Heart left ventricle (tissue), 13 donors: ENCODE measurements around the gene CD83.
A peak's percentile ranks its signal among the peaks of the same experiment; 100 is the strongest.

Experiments used
- POLR2A ChIP-seq, 2 donors: fragments of 450-650 bp; IDR thresholded peaks; one replicate each; pipeline ENCODE4 v1.6.1; 2017; ENCODE audit warnings: antibody characterized with exemption in 2 of 2, mild to moderate bottlenecking in 2 of 2, moderate library complexity in 2 of 2
- TF ChIP-seq, protein P1 (sequence below), 12 donors: fragments of 200-600 bp; sonication (generic) in 4 of 12; IDR thresholded peaks; one replicate each; pipeline versions ENCODE4 v1.5.0 to v1.8.0; 2018 to 2022; ENCODE audit warnings: antibody characterized with exemption in 12 of 12, mild to moderate bottlenecking in 5 of 12
- donor health status: ischemic (EF 13 %, LVEDD 7.1; RV severe dilation, severe dysfunction).
- donor health status: DM: no; HTN: yes; CAD: no.
- donor health status: DM: no; HTN: no; CAD: no.
- donor health status: ischemic (EF 25% LVEDD 6.9; RV normal size, moderate dysfunction).
- donor health status: ischemic (EF 25% LVEDD 5.7; RV mildly dilated, moderate dysfunction).
- donor health status: ischemic (EF 35%, LVEDD 5.7; RV mildly dilated, moderate dysfunction).
- donor health status: nonischemic (EF 11% LVEDD 7.7; RV severe dilation, severe dysfunction).
- donor health status: DM: yes; HTN: yes; CAD: no.
- donor health status: PGD.
- donor health status: ischemic (EF 29% LVEDD 5.4; RV normal size, mild dysfunction).
- donor health status: nonischemic (EF 23%, LVEDD 6.1; RV moderate dilation, normal function).

DNA sequence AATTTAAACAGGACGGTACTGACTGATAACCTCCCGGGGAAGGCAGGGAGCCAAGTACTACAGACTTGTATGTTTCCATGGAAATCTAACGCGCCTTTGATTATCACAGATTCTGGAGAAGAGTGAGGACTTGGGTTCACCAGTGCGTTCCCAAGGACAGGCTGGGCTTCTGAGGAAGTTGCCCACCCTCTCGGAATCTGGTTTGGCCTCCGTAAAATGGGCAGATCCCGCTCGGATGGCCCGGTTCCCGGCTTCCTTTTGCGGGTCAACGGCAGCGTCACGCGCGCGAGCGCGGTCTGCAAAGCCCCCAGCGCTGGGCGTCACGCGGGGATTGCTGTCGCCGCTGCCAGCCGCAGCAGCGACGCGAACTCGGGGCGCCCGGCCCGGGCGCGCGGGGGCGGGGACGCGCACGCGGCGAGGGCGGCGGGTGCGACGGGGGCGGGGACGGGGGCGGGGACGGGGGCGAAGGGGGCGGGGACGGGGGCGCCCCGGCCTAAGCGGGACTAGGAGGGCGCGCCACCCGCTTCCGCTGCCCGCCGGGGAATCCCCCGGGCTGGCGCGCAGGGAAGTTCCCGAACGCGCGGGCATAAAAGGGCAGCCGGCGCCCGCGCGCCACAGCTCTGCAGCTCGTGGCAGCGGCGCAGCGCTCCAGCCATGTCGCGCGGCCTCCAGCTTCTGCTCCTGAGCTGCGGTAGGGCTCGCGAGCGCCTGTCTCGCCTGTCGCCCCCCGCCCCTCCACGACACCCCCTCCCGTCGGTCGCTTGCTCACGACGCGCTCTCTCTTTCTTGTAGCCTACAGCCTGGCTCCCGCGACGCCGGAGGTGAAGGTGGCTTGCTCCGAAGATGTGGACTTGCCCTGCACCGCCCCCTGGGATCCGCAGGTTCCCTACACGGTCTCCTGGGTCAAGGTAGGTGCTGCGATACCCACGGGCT lies at the start of gene CD83:
- no peak for TF ChIP-seq POLR2A (IDR thresholded peaks at IDR 0.05)
- TF ChIP-seq, protein P1, sequence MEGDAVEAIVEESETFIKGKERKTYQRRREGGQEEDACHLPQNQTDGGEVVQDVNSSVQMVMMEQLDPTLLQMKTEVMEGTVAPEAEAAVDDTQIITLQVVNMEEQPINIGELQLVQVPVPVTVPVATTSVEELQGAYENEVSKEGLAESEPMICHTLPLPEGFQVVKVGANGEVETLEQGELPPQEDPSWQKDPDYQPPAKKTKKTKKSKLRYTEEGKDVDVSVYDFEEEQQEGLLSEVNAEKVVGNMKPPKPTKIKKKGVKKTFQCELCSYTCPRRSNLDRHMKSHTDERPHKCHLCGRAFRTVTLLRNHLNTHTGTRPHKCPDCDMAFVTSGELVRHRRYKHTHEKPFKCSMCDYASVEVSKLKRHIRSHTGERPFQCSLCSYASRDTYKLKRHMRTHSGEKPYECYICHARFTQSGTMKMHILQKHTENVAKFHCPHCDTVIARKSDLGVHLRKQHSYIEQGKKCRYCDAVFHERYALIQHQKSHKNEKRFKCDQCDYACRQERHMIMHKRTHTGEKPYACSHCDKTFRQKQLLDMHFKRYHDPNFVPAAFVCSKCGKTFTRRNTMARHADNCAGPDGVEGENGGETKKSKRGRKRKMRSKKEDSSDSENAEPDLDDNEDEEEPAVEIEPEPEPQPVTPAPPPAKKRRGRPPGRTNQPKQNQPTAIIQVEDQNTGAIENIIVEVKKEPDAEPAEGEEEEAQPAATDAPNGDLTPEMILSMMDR (IDR thresholded peaks at IDR 0.05): peak in 4 of 12 donors; percentile 5 to 13 (median 12)
